Astrocyte (in vitro differentiated cells and primary cell): ENCODE data around the gene DHH. TPM values are rescaled to one million over a fixed set of nuclear protein-coding genes. Genes with fewer than 3 reads are reported as not detected.

Source experiments
- DNase-seq: peaks from one replicate; pipeline ENCODE4 v3.0.0-alpha.2; 2010; ENCODE audit warnings: low read depth
- FAIRE-seq: peaks from 2 replicates; lab custom pipeline; 2011; peaks lifted over from hg19 to GRCh38; lab: Jason Lieb, UNC
- H2AFZ ChIP-seq: 2 replicates; pipeline ENCODE4 v1.6.0; 2012; ENCODE audit warnings: low read depth, low read length, inconsistent platforms
- H3K27ac ChIP-seq: 2 replicates; pipeline ENCODE4 v1.5.1; 2011; ENCODE audit warnings: low read depth, low read length, inconsistent platforms
- H3K27me3 ChIP-seq: 2 replicates; pipeline ENCODE4 v1.6.0; 2011; ENCODE audit warnings: low read length, inconsistent platforms; ENCODE audit not compliant: insufficient read depth
- H3K36me3 ChIP-seq: 2 replicates; pipeline ENCODE4 v1.5.1; 2011; ENCODE audit warnings: low read length, inconsistent platforms; ENCODE audit not compliant: insufficient read depth
- H3K4me1 ChIP-seq: 2 replicates; pipeline ENCODE4 v1.5.1; 2011; ENCODE audit warnings: low read length, inconsistent platforms; ENCODE audit not compliant: insufficient read depth
- H3K4me2 ChIP-seq: 2 replicates; pipeline ENCODE4 v1.6.0; 2012; ENCODE audit warnings: low read length, inconsistent platforms
- H3K4me3 ChIP-seq: 2 replicates; pipeline ENCODE4 v1.5.1; 2011; ENCODE audit warnings: low read depth, mild to moderate bottlenecking, low read length, inconsistent platforms; ENCODE audit not compliant: insufficient read depth
- H3K79me2 ChIP-seq: 2 replicates; pipeline ENCODE4 v1.6.0; 2012; ENCODE audit warnings: mild to moderate bottlenecking, low read length, inconsistent platforms; ENCODE audit not compliant: insufficient read depth
- H3K9ac ChIP-seq: 2 replicates; pipeline ENCODE4 v1.6.0; 2012; ENCODE audit warnings: mild to moderate bottlenecking, low read length, inconsistent platforms
- H3K9me3 ChIP-seq: 2 replicates; pipeline ENCODE4 v1.5.1; 2012; ENCODE audit warnings: low read depth, mild to moderate bottlenecking, low read length, inconsistent platforms; ENCODE audit not compliant: insufficient read depth
- H4K20me1 ChIP-seq: 2 replicates; pipeline ENCODE4 v1.6.0; 2012; ENCODE audit warnings: low read length, inconsistent platforms; ENCODE audit not compliant: insufficient read depth
- H3K27ac Mint-ChIP-seq: one replicate; pipeline ENCODE4 v1.8.0; 2021; ENCODE audit warnings: mild to moderate bottlenecking, mixed read lengths; ENCODE audit not compliant: unreplicated experiment
- H3K27me3 Mint-ChIP-seq: one replicate; pipeline ENCODE4 v1.8.0; 2021; ENCODE audit warnings: low read depth, mixed read lengths; ENCODE audit not compliant: unreplicated experiment
- H3K36me3 Mint-ChIP-seq: one replicate; pipeline ENCODE4 v1.8.0; 2021; ENCODE audit warnings: low read depth, mixed read lengths; ENCODE audit not compliant: unreplicated experiment
- H3K4me1 Mint-ChIP-seq: one replicate; pipeline ENCODE4 v1.8.0; 2021; ENCODE audit warnings: low read depth, mixed read lengths; ENCODE audit not compliant: unreplicated experiment
- H3K4me3 Mint-ChIP-seq: one replicate; pipeline ENCODE4 v1.8.0; 2021; ENCODE audit warnings: mild to moderate bottlenecking, moderate library complexity, mixed read lengths; ENCODE audit not compliant: unreplicated experiment
- H3K9me3 Mint-ChIP-seq: one replicate; pipeline ENCODE4 v1.8.0; 2021; ENCODE audit warnings: mild to moderate bottlenecking, mixed read lengths; ENCODE audit not compliant: unreplicated experiment
- EZH2 ChIP-seq: IDR thresholded peaks from 2 replicates; pipeline ENCODE4 v1.6.1; 2012; ENCODE audit warnings: mild to moderate bottlenecking, low read length, inconsistent platforms; ENCODE audit not compliant: insufficient read depth
- total RNA-seq: library from RNA; stranded (reverse); gene quantifications from 2 replicates; pipeline ENCODE4 v1.2.1, GENCODE V29; 2021
- TF ChIP-seq, protein P1 (sequence below): IDR thresholded peaks from 2 replicates; pipeline ENCODE4 v1.5.1; 2011; ENCODE audit warnings: low read depth, mild to moderate bottlenecking, inconsistent platforms, low read length, moderate library complexity; ENCODE audit not compliant: insufficient read depth

The DHH gene
- total RNA-seq, 1 donor from 2014 or later: 0.16 TPM

DNA sequence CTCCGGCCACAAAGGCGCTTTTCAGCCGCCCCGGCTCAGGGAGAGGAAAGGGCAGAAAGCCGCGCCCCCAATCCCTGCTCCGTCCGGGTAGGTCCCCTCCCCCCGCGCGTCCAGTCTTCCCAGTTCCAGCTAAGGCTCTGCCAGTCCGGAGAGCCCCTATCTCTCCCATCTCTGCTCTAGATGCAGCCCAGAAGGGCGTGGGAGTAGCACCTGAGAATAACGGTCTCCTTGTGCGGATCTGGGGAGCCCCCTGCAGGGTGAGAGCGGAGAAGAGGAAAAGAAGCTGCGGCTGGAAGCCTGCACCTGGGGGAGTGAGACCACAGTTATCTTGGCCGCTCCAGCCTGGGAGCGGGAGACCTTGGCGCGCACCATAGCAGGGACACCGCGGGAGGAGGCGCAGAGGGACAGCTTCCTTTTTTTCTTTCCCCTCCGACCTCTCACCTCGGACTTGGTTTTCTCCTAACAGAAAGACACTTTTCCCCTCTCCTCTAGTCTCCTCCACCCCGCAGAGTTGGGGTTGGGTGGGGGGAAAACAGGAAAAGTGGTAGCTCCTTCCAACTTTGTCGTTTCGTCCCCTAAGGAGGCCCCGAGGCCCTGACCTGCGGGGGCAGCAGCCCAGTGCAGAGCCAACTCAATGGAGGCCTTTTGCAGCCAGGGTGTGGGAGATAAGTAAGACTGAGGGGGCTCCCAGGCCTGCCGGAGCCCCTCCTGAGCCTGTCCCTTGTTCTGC, 2.4 kb downstream of the DHH start:
- Histone ChIP-seq H3K79me2 (no peaks in the 10 kb centered on the region), H3K4me3 (peak overlapping the region; percentile 25), H2AFZ (peak overlapping the region; percentile 53), H3K27me3 (peaks cover 60% of the 10 kb centered on the region), H3K27ac (no peak overlapping the region), H4K20me1 (peaks cover 37% of the 10 kb centered on the region), H3K9me3 (no peaks in the 10 kb centered on the region), H3K36me3 (peaks cover 6% of the 10 kb centered on the region), H3K9ac (no peak overlapping the region), H3K4me2 (peak overlapping the region; percentile 81), H3K4me1 (peaks cover 32% of the 10 kb centered on the region)
- DNase-seq (no peak), FAIRE-seq (no peak)
- Mint-ChIP-seq H3K27me3 (peaks cover 45% of the 10 kb centered on the region), H3K4me1 (peaks cover 3% of the 10 kb centered on the region), H3K27ac (no peak overlapping the region), H3K4me3 (peak overlapping the region; percentile 76), H3K36me3 (peaks cover 16% of the 10 kb centered on the region), H3K9me3 (no peaks in the 10 kb centered on the region)
- TF ChIP-seq EZH2: no peak
- TF ChIP-seq, protein P1, sequence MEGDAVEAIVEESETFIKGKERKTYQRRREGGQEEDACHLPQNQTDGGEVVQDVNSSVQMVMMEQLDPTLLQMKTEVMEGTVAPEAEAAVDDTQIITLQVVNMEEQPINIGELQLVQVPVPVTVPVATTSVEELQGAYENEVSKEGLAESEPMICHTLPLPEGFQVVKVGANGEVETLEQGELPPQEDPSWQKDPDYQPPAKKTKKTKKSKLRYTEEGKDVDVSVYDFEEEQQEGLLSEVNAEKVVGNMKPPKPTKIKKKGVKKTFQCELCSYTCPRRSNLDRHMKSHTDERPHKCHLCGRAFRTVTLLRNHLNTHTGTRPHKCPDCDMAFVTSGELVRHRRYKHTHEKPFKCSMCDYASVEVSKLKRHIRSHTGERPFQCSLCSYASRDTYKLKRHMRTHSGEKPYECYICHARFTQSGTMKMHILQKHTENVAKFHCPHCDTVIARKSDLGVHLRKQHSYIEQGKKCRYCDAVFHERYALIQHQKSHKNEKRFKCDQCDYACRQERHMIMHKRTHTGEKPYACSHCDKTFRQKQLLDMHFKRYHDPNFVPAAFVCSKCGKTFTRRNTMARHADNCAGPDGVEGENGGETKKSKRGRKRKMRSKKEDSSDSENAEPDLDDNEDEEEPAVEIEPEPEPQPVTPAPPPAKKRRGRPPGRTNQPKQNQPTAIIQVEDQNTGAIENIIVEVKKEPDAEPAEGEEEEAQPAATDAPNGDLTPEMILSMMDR: peak; percentile 27

DNA sequence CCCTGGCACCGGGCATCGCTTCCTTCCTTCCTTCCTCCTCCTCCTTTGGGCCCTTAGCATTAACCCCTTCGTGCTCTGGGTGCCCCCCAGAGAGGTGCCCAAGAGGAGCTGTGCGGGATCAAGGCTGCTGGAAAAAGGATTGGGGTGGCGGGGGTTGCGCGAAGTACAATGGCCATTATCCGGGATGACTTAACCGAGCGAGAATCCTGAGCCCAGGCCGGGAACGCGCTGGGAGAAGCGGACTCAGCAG, 2.8 kb downstream of the DHH start:
- Histone ChIP-seq H3K27me3 (peaks cover 60% of the 10 kb centered on the region), H2AFZ (peak overlapping the region; percentile 53), H3K4me3 (peak overlapping the region; percentile 25), H3K27ac (no peak overlapping the region), H4K20me1 (peaks cover 33% of the 10 kb centered on the region), H3K9ac (no peak overlapping the region), H3K9me3 (no peaks in the 10 kb centered on the region), H3K36me3 (peaks cover 2% of the 10 kb centered on the region), H3K4me2 (peak overlapping the region; percentile 81), H3K79me2 (no peaks in the 10 kb centered on the region), H3K4me1 (peaks cover 32% of the 10 kb centered on the region)
- no peak for TF ChIP-seq EZH2
- TF ChIP-seq, protein P1: no peak
- Mint-ChIP-seq H3K27ac (no peak overlapping the region), H3K27me3 (peaks cover 45% of the 10 kb centered on the region), H3K36me3 (peaks cover 16% of the 10 kb centered on the region), H3K4me3 (peak overlapping the region; percentile 76), H3K4me1 (peaks cover 3% of the 10 kb centered on the region), H3K9me3 (no peaks in the 10 kb centered on the region)
- FAIRE-seq (no peak), DNase-seq (no peak)

DNA sequence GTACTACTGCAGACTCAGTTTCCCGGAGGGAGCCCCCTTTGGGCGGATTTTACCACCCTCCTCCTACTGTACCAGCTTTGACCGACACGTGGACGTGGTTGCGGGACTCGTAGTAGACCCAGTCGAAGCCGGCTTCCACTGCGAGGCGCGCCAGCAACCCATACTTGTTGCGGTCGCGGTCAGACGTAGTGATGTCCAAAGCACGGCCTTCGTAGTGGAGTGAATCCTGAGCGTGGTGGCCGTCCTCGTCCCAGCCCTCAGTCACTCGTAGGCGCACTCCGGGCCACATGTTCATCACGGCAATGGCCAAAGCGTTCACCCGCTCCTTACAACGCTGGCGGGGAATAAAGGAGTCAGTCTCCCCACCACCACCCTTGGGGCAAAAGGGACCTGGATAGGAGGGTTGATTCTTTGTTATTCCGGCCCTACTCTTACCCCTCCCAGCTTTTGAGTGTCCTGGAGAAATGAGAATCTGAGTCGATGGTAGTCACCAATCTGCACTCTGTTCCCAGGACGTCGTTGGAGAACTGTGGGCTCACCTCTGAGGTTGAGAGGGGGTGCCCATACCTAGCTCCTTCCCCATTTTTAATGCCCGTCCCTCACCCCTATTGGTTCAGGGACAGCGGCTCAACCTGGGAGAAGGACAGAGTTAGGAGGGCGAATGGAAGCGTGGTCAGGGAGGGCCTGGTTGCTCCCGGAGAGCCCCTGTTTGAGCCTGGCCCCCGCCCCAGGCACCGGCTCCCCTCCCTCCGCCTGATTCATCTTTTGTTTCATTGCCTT, 3.4 kb downstream of the DHH start:
- H3K4me3 Mint-ChIP-seq: peak overlapping the region; percentile 60
- peaks cover 43% of the 10 kb centered on the region for H3K27me3 Mint-ChIP-seq
- H3K9me3 Mint-ChIP-seq: no peaks in the 10 kb centered on the region
- Histone ChIP-seq H3K9ac (no peak overlapping the region), H3K27ac (no peak overlapping the region), H3K9me3 (no peaks in the 10 kb centered on the region), H3K79me2 (no peaks in the 10 kb centered on the region), H3K36me3 (no peaks in the 10 kb centered on the region), H4K20me1 (peaks cover 30% of the 10 kb centered on the region), H2AFZ (peak overlapping the region; percentile 53), H3K4me1 (peaks cover 32% of the 10 kb centered on the region), H3K4me3 (no peak overlapping the region), H3K27me3 (peaks cover 60% of the 10 kb centered on the region), H3K4me2 (peak overlapping the region; percentile 81)
- TF ChIP-seq EZH2: peak; percentile 57
- TF ChIP-seq, protein P1: no peak
- peaks cover 5% of the 10 kb centered on the region for H3K4me1 Mint-ChIP-seq
- H3K36me3 Mint-ChIP-seq: peaks cover 12% of the 10 kb centered on the region
- no peak for DNase-seq
- FAIRE-seq: no peak
- H3K27ac Mint-ChIP-seq: no peak overlapping the region
